ENCODE data around the gene CLPTM1L.
"Not testable (repeated sequence)": the region's sequence is repeated elsewhere in the genome, so short reads cannot be mapped to it uniquely, and the experiment has no call there.

GRCh38 chr5:1275397-1276391 is 69.2 kb downstream of the CLPTM1L start:
- TF ChIP-seq POLR2A (IDR thresholded peaks at IDR 0.05; ENCODE audit: low read depth); CTCF (IDR thresholded peaks at IDR 0.05); POLR2AphosphoS5 (IDR thresholded peaks at IDR 0.05); EP300 (IDR thresholded peaks at IDR 0.05): not testable (repeated sequence)
